ENCODE data around the gene TIMP3.

- no peak for TF ChIP-seq CTCF (IDR thresholded peaks at IDR 0.05)
- TF ChIP-seq POLR2AphosphoS5 (IDR thresholded peaks at IDR 0.05), result no peak
These were observed 25.5 kb upstream of the TIMP3 start for GRCh38 chr22:32775957-32776356.

Measured in stomach (tissue), 4 donors.